Activated naive CD8-positive, alpha-beta T cell treated with anti-CD3 and anti-CD28 coated beads, Interleukin-2, amount 50 U/mL, for 24 hours (primary cell): Measurements from ENCODE around the gene PRRX1.

Experiments
- ATAC-seq: fragments of 150-1000 bp; cut with Tn5 transposase; one replicate; pipeline ENCODE4 v1.10.0; 2021
- DNase-seq: peaks from one replicate; pipeline ENCODE4 v3.0.0; 2021
- H3K27ac Mint-ChIP-seq: one replicate; pipeline ENCODE4 v1.8.0; 2021; ENCODE audit warnings: mild to moderate bottlenecking, mixed read lengths
- H3K27me3 Mint-ChIP-seq: one replicate; pipeline ENCODE4 v1.8.0; 2021; ENCODE audit warnings: mixed read lengths
- H3K36me3 Mint-ChIP-seq: one replicate; pipeline ENCODE4 v1.8.0; 2021; ENCODE audit warnings: low read depth, mixed read lengths
- H3K4me1 Mint-ChIP-seq: one replicate; pipeline ENCODE4 v1.8.0; 2021; ENCODE audit warnings: mixed read lengths
- H3K4me3 Mint-ChIP-seq: one replicate; pipeline ENCODE4 v1.8.0; 2021; ENCODE audit warnings: mild to moderate bottlenecking, moderate library complexity, mixed read lengths
- H3K9me3 Mint-ChIP-seq: one replicate; pipeline ENCODE4 v1.8.0; 2021; ENCODE audit warnings: mixed read lengths

PRRX1 gene

DNA sequence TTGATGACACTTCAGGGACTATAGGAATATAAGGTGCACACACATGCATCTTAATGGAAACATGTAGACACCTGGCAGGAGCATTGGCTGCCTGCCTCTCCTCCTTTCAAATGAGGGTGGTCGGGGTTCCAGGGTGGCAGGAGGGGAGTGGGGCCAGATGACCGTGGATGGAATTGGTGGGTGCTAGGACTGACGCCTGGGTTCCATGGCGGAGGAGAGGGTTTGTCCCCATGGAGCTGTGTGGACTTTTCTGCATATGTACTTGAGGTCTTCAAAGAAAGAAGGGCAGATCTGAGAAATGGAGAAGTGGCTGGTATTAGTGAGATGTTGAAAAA, 7.7 kb downstream of the PRRX1 start:
- Mint-ChIP-seq H3K27me3 (peaks cover 77% of the 10 kb centered on the region), H3K36me3 (no peaks in the 10 kb centered on the region), H3K27ac (no peak overlapping the region), H3K9me3 (no peaks in the 10 kb centered on the region), H3K4me1 (peaks cover 6% of the 10 kb centered on the region), H3K4me3 (no peak overlapping the region)
- no peak for DNase-seq
- no peak for ATAC-seq

DNA sequence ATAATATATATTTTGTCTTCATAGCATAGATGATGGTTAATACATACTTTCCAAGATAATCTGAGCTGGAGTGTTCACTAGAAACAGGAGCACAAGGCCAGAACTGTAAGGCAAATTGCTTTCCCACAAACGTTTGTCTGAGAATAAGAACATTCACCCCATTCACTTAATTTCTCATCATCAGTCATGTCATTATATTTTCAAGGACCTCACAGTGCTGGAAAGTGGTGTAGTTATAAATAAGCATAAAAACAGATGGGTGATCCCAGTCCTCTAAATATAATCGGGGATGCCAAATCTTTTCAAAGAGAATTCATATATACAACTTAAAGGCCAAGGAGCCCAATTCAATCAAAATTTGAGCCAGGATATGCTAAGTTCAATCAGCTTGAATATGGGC, 8.4 kb downstream of the PRRX1 start:
- Mint-ChIP-seq H3K4me3 (no peak overlapping the region), H3K36me3 (no peaks in the 10 kb centered on the region), H3K27me3 (peaks cover 72% of the 10 kb centered on the region), H3K27ac (no peak overlapping the region), H3K9me3 (no peaks in the 10 kb centered on the region), H3K4me1 (peaks cover 6% of the 10 kb centered on the region)
- ATAC-seq = no peak
- no peak for DNase-seq

DNA sequence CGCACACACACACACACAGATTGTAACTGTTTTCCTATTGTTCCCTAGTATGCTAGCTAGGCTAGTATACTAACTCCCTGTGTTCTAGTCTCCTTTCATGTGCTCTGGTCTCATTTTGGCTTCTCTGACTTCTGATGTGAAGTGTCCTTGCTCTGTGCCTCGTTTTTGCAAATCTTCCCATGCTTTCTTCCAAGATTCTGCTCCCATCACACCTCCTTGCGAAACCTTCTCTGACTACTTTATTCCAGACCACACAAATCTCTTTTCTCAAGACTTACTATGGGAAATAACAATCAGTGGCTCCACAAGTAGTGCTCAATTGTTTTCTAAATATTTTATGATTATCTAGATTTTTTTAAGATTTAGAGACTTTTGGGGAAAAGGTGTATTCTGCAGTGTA, 10.3 kb downstream of the PRRX1 start:
- DNase-seq (no peak), ATAC-seq (no peak)
- Mint-ChIP-seq H3K9me3 (no peaks in the 10 kb centered on the region), H3K36me3 (no peaks in the 10 kb centered on the region), H3K27me3 (peaks cover 67% of the 10 kb centered on the region), H3K27ac (no peak overlapping the region), H3K4me1 (no peaks in the 10 kb centered on the region), H3K4me3 (no peak overlapping the region)

DNA sequence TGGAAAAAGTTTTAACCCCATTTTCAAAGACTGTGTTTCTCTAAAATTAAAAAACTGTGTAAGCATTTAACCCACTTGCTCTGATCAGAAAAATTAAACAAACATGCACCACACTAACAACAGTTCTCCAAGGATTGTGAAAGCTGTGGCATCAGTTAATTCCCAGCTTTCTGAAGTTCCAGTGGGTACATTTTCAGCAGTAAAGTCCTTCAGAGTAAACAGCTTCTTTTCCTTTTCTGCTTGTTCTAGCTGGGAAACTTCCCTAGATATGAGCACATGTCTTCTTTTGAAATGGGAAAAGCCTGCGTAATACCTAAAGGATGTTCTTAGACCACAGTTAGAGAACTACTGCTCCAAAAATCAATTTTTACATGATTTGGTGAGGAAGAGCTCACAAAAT, 11.1 kb downstream of the PRRX1 start:
- DNase-seq (no peak), ATAC-seq (no peak)
- Mint-ChIP-seq H3K36me3 (no peaks in the 10 kb centered on the region), H3K27ac (no peak overlapping the region), H3K9me3 (no peaks in the 10 kb centered on the region), H3K4me1 (no peaks in the 10 kb centered on the region), H3K4me3 (no peak overlapping the region), H3K27me3 (peaks cover 59% of the 10 kb centered on the region)

DNA sequence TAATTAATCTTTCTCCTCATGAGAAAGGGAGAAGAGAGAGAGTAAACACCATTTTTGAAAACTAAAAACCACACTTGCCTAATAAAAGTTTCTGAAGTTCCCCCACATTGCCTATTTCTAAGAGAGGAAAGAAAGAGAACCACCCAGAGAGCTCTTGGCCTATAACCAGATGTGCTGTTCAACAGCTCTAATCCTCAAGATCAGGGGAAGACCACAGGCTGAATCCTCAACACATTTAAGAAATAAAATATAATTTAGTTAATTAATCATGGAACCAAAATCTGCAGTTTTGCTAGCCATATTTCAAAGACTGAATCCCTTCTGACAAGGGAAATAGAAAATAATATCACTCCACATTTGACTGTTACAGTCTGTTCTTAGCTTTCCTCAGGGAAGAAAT, 11.9 kb downstream of the PRRX1 start:
- no peak overlapping the region for H3K4me3 Mint-ChIP-seq
- ATAC-seq = no peak
- no peaks in the 10 kb centered on the region for H3K4me1 Mint-ChIP-seq
- H3K9me3 Mint-ChIP-seq = no peaks in the 10 kb centered on the region
- DNase-seq = no peak
- H3K27me3 Mint-ChIP-seq = peaks cover 56% of the 10 kb centered on the region
- no peaks in the 10 kb centered on the region for H3K36me3 Mint-ChIP-seq
- no peak overlapping the region for H3K27ac Mint-ChIP-seq

DNA sequence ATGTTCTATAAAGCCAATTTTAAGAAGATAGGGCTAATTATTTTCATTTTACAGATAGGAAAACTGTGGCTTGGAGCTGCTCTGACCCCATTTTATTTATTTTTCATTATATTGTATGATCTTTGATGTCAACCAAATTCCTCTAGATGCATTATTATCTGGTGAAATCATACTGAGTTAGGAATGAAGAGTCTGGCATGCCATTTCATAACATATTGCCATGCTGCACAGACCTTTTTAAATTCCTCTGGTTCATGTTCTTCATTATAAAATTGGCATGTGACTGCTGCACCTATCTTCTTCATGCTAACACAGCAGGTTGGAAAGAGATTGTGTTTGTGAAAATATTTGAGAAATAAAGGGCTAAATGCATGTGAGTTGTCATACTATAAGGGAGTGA, 12.7 kb downstream of the PRRX1 start:
- H3K27ac Mint-ChIP-seq = no peak overlapping the region
- no peaks in the 10 kb centered on the region for H3K4me1 Mint-ChIP-seq
- no peak for DNase-seq
- no peak overlapping the region for H3K4me3 Mint-ChIP-seq
- H3K9me3 Mint-ChIP-seq = no peaks in the 10 kb centered on the region
- peaks cover 48% of the 10 kb centered on the region for H3K27me3 Mint-ChIP-seq
- ATAC-seq = no peak
- H3K36me3 Mint-ChIP-seq = no peaks in the 10 kb centered on the region

DNA sequence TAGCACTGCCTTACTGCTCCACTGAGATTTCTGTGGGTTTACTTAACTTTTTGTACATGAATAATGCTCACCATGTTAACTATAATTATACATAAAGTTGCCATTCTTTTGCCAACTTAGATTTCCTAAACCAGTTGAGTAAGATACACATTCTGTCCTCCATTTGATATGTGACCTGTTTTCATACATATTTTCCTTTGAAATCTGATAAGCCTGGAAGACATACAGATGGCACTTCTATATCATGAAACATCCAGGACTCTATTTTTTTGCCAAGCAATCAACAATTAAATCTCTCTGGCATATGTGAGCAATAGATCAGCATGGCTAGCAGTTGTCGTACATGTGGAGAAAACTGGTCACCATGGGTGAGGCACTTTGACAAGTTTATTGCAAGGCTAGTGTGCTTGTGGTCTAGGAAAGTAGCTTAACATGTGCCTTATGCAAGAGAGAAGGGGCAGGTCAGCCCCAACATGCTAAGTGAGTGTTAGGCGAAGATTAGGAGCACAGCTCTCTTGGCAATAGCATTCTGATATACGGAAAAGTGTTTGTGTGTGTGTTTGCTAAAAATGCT, 14.2 kb downstream of the PRRX1 start:
- Mint-ChIP-seq H3K36me3 (no peaks in the 10 kb centered on the region), H3K4me3 (no peak overlapping the region), H3K27me3 (peaks cover 43% of the 10 kb centered on the region), H3K9me3 (no peaks in the 10 kb centered on the region), H3K27ac (no peak overlapping the region), H3K4me1 (no peaks in the 10 kb centered on the region)
- DNase-seq (no peak), ATAC-seq (no peak)

DNA sequence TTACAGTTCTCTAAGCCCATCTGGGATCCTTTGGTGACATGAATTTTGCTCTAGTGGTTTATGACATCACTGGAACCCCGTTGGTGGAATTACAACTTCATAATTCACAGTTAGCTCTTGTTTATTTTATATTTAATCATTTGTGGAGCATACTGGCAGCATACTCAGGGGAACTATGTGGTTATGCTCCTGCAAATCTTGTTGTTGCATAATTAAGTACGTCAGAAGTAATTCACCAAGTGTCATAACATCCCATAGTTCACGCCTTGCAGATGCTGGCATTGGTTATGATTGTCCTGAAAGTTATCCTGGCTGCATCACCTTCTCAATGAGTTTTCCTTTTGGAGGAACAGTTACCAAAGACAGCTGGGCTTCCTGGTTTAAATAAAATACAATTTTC, 16.5 kb downstream of the PRRX1 start:
- H3K27ac Mint-ChIP-seq = no peak overlapping the region
- H3K4me1 Mint-ChIP-seq = no peaks in the 10 kb centered on the region
- no peaks in the 10 kb centered on the region for H3K36me3 Mint-ChIP-seq
- ATAC-seq (no peak), DNase-seq (no peak)
- peaks cover 31% of the 10 kb centered on the region for H3K27me3 Mint-ChIP-seq
- no peak overlapping the region for H3K4me3 Mint-ChIP-seq
- no peaks in the 10 kb centered on the region for H3K9me3 Mint-ChIP-seq

DNA sequence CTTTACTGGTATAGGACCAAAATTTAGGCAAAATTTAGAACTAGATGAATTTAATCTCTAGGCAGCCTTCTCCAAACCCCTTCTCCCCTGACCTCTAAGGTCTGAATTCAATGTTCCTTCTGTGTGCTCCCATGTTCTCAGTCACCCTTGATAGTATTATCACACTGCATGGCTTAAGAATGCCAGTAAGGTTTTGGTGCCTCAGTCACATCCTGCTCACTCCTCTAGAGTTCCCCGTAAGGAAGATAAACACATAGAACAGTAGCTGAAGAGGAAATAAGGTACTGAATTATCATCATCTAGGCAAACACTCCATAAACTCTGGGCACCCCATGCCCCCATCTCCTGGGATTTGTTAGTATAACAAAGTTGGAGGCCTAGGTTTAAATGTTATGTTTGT, 18.2 kb downstream of the PRRX1 start:
- no peak overlapping the region for H3K4me3 Mint-ChIP-seq
- no peaks in the 10 kb centered on the region for H3K9me3 Mint-ChIP-seq
- ATAC-seq = no peak
- DNase-seq = no peak
- no peaks in the 10 kb centered on the region for H3K36me3 Mint-ChIP-seq
- peaks cover 27% of the 10 kb centered on the region for H3K27me3 Mint-ChIP-seq
- H3K27ac Mint-ChIP-seq = no peak overlapping the region
- no peaks in the 10 kb centered on the region for H3K4me1 Mint-ChIP-seq

DNA sequence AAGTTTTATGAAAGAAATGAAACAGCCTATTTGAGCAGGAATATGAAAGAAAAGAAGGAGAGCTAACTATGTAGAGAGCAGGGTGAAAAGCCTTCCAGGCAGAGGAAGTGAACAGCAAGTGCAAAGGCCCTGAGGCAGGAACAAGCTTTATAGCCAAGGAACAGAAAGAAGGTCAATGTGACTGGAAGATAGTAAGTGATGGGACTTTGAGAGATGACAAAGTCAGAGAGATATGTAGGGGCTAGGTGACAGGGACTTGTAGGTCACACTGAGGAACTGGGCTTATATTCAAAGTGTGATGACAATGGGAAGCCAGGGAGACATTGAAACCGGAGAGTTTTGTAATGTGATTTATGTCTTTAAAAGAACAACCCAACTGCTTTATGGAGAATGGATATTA, 18.9 kb downstream of the PRRX1 start:
- H3K9me3 Mint-ChIP-seq = no peaks in the 10 kb centered on the region
- H3K27me3 Mint-ChIP-seq = peaks cover 22% of the 10 kb centered on the region
- DNase-seq (no peak), ATAC-seq (no peak)
- no peak overlapping the region for H3K27ac Mint-ChIP-seq
- H3K4me3 Mint-ChIP-seq = no peak overlapping the region
- H3K36me3 Mint-ChIP-seq = no peaks in the 10 kb centered on the region
- H3K4me1 Mint-ChIP-seq = no peaks in the 10 kb centered on the region

DNA sequence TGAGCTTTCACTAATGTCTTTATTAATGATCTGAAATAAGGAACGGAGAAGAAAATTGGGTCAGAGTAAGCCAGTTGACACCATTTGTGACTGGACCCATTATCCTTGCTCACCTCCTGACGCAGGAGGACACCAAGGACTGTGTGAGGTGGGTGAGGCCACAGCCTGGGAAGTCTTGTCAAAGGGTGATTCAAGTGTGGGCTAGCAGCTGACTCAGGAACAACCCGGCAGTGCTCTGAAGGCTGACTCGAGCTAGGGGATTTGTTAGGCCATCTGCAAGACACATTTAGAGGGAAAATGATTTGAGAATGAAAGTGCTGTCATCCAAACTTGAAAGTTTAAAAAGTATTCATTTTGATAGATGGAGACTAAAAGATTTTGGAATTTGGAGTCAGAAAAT, 21.2 kb downstream of the PRRX1 start:
- Mint-ChIP-seq H3K27me3 (peaks cover 15% of the 10 kb centered on the region), H3K36me3 (no peaks in the 10 kb centered on the region), H3K9me3 (no peaks in the 10 kb centered on the region), H3K27ac (no peak overlapping the region), H3K4me1 (no peaks in the 10 kb centered on the region), H3K4me3 (no peak overlapping the region)
- ATAC-seq = no peak
- no peak for DNase-seq

DNA sequence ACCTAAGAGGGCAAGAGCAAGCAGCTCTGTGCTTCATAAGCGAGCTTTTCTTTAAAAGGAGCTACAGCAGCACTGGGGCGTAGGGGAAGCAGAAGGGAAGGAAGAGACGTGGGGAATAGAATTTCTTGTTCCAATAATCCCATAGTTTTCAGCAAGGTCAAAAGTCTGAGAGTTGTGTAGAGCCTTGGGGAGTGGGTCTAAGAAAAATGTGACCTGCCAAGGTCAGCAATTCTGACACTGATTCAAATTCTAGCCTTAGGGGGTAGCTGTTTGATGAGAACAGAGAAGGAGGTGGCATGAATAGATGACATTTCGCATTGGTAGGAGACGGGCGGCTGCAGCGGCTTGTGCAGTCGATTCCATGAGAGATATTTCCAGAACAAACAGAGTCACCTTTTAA, 22.4 kb downstream of the PRRX1 start:
- H3K4me3 Mint-ChIP-seq = no peak overlapping the region
- H3K36me3 Mint-ChIP-seq = no peaks in the 10 kb centered on the region
- H3K9me3 Mint-ChIP-seq = no peaks in the 10 kb centered on the region
- H3K27ac Mint-ChIP-seq = no peak overlapping the region
- ATAC-seq (no peak), DNase-seq (no peak)
- H3K4me1 Mint-ChIP-seq = no peaks in the 10 kb centered on the region
- peaks cover 13% of the 10 kb centered on the region for H3K27me3 Mint-ChIP-seq

DNA sequence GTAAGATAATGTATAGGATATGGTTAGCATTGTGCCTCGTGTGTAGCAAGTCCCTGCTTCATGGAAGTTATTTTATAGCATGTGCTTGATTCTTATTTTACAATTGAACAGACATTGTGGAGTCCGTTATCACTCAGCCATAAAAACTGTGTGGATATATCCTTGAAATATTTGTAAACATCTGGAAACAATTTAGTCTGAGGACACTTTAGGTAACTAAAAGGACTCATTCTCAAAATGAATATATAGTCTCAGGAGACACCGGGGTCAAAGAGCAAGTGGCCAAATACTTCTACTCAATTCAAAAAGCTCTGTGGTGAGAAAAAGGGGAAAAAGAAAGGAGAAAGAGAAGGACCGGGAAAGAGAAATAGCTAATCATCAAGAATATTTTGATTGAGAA, 23.7 kb downstream of the PRRX1 start:
- no peak overlapping the region for H3K4me3 Mint-ChIP-seq
- H3K36me3 Mint-ChIP-seq = no peaks in the 10 kb centered on the region
- H3K9me3 Mint-ChIP-seq = no peaks in the 10 kb centered on the region
- ATAC-seq = no peak
- H3K4me1 Mint-ChIP-seq = no peaks in the 10 kb centered on the region
- no peak overlapping the region for H3K27ac Mint-ChIP-seq
- DNase-seq = no peak
- H3K27me3 Mint-ChIP-seq = peaks cover 13% of the 10 kb centered on the region

DNA sequence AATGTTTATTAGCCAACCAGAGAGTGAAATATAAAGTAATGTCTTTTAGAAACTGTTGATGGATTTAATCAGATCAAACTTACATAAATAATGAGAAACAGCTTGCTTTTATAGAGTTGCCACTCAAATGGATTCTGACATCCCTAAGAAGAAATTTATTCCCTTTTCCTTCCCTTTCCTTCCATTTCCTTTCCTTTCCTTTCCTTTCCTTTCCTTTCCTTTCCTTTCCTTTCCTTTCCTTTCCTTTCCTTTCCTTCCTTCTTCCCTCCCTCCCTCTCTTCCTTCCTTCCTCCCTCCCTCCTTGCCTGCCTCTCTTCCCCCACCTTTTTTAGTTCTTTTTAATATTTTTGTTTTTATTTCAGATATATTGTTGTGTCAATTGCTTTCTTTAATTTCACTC, 27.3 kb downstream of the PRRX1 start:
- H3K36me3 Mint-ChIP-seq = no peaks in the 10 kb centered on the region
- H3K4me1 Mint-ChIP-seq = no peaks in the 10 kb centered on the region
- H3K9me3 Mint-ChIP-seq = no peaks in the 10 kb centered on the region
- H3K27me3 Mint-ChIP-seq = peaks cover 11% of the 10 kb centered on the region
- no peak overlapping the region for H3K27ac Mint-ChIP-seq
- ATAC-seq (no peak), DNase-seq (no peak)
- H3K4me3 Mint-ChIP-seq = no peak overlapping the region

DNA sequence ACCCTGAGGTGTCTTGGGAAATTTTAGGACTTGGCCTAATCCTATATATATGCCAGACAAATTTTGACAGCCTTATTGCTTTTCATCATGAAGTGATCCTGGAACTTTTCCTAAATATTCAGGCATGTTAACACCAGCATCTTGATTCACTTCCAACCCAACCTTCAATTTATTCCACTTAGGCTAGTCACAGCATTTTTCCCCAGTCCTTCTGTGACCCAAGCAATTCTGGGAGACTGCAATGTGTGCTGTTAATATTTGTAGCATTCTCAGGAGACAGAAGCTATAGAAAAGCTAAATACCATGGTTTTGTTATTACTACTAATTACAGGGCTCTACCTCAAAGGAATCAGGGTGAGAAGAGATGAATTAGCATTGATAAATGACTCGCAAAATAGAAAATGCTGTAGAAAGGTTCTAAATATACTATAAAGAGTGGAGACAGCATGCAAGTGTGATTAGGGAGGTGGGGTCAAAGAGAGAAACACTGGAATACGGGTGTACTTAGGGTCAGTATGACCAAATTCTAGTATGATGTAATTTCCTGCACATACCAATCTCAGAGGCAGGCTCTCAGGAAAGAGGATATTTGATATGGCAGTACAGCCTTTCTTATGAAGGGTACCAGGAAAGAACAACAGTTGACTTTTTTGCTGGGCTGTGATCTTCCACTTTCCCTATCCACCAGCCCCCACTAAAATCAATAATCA, 29.1 kb downstream of the PRRX1 start:
- H3K9me3 Mint-ChIP-seq = no peaks in the 10 kb centered on the region
- ATAC-seq (no peak), DNase-seq (no peak)
- no peaks in the 10 kb centered on the region for H3K36me3 Mint-ChIP-seq
- no peaks in the 10 kb centered on the region for H3K4me1 Mint-ChIP-seq
- no peak overlapping the region for H3K4me3 Mint-ChIP-seq
- peaks cover 11% of the 10 kb centered on the region for H3K27me3 Mint-ChIP-seq
- H3K27ac Mint-ChIP-seq = no peak overlapping the region
